ENCODE data around the gene C10orf90.

The C10orf90 gene

DNA sequence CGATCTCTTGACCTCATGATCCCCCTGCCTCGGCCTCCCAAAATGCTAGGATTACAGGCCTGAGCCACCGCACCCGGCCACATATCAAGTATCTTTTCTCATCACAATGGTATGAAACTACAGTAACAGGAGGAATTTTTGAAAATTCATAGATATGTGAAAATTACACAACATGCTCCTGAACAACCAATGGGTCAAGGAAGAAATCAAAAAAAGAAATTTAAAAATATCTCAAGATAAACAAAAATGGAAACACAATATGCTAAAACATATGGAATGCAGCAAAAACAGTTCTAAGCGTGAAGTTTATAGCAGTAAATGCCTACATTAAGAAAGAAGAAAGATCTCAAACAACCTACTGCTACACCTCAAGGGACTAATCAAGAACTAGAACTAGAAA, 222.4 kb downstream of the C10orf90 start:
- no peaks in the 10 kb centered on the region for H3K36me3 ChIP-seq (ENCODE audit: control insufficient read depth, low read length)
- H3K79me2 ChIP-seq (ENCODE audit: control insufficient read depth, low read length): no peaks in the 10 kb centered on the region
- no peaks in the 10 kb centered on the region for H3K9me3 ChIP-seq (ENCODE audit: control insufficient read depth, insufficient read depth, low read length)
- no peak overlapping the region for H3K4me3 ChIP-seq (ENCODE audit: low read length)
- no peak overlapping the region for H3K27ac ChIP-seq (ENCODE audit: low read depth, low read length)
- no peaks in the 10 kb centered on the region for H3K9me2 ChIP-seq (replicated peaks; ENCODE audit: control insufficient read depth, low read length)
- no peak overlapping the region for H3K4me2 ChIP-seq (ENCODE audit: low read length)
- TF ChIP-seq, protein P1, sequence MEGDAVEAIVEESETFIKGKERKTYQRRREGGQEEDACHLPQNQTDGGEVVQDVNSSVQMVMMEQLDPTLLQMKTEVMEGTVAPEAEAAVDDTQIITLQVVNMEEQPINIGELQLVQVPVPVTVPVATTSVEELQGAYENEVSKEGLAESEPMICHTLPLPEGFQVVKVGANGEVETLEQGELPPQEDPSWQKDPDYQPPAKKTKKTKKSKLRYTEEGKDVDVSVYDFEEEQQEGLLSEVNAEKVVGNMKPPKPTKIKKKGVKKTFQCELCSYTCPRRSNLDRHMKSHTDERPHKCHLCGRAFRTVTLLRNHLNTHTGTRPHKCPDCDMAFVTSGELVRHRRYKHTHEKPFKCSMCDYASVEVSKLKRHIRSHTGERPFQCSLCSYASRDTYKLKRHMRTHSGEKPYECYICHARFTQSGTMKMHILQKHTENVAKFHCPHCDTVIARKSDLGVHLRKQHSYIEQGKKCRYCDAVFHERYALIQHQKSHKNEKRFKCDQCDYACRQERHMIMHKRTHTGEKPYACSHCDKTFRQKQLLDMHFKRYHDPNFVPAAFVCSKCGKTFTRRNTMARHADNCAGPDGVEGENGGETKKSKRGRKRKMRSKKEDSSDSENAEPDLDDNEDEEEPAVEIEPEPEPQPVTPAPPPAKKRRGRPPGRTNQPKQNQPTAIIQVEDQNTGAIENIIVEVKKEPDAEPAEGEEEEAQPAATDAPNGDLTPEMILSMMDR (IDR thresholded peaks at IDR 0.05; ENCODE audit: low read depth, low read length, poor library complexity, severe bottlenecking): no peak
- TF ChIP-seq EZH2phosphoT487 (IDR thresholded peaks at IDR 0.05; ENCODE audit: borderline replicate concordance, low read length): no peak
- H3K27me3 ChIP-seq (ENCODE audit: control insufficient read depth, low read length): no peaks in the 10 kb centered on the region
- no peaks in the 10 kb centered on the region for H4K20me1 ChIP-seq (ENCODE audit: control insufficient read depth, insufficient read depth, low read depth, low read length)
- no peaks in the 10 kb centered on the region for H3F3A ChIP-seq (ENCODE audit: control insufficient read depth, insufficient read depth)
- H3K4me1 ChIP-seq (ENCODE audit: control insufficient read depth, low read length): no peaks in the 10 kb centered on the region

DNA sequence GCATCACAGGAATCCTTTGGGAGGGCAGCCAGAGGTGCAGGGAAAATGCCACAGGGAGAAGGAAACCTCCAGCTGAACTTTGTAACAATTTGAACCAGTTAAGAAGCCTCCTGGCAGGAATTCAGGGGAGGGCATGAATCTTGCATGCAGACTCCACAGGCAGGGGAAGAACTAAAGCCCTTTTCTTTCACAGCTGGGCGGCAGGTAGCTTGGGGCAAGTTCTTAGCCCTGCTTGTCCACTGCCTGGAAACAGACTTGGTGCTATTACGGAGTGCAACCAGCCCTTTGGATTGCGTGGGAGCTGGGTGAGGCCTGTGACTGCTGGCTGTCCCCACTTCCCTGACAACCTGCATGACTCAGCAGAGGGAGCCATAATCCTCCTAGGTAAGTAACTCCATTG, 230.6 kb downstream of the C10orf90 start:
- H4K20me1 ChIP-seq (ENCODE audit: control insufficient read depth, insufficient read depth, low read depth, low read length): no peaks in the 10 kb centered on the region
- H3K4me3 ChIP-seq (ENCODE audit: low read length): no peak overlapping the region
- H3K36me3 ChIP-seq (ENCODE audit: control insufficient read depth, low read length): no peaks in the 10 kb centered on the region
- TF ChIP-seq, protein P1 (IDR thresholded peaks at IDR 0.05; ENCODE audit: low read depth, low read length, poor library complexity, severe bottlenecking): no peak
- TF ChIP-seq EZH2phosphoT487 (IDR thresholded peaks at IDR 0.05; ENCODE audit: borderline replicate concordance, low read length): no peak
- H3K27ac ChIP-seq (ENCODE audit: low read depth, low read length): no peak overlapping the region
- H3K4me2 ChIP-seq (ENCODE audit: low read length): no peak overlapping the region
- no peaks in the 10 kb centered on the region for H3K27me3 ChIP-seq (ENCODE audit: control insufficient read depth, low read length)
- no peaks in the 10 kb centered on the region for H3K9me2 ChIP-seq (replicated peaks; ENCODE audit: control insufficient read depth, low read length)
- no peaks in the 10 kb centered on the region for H3F3A ChIP-seq (ENCODE audit: control insufficient read depth, insufficient read depth)
- H3K9me3 ChIP-seq (ENCODE audit: control insufficient read depth, insufficient read depth, low read length): no peaks in the 10 kb centered on the region
- H3K79me2 ChIP-seq (ENCODE audit: control insufficient read depth, low read length): no peaks in the 10 kb centered on the region
- H3K4me1 ChIP-seq (ENCODE audit: control insufficient read depth, low read length): no peaks in the 10 kb centered on the region

DNA sequence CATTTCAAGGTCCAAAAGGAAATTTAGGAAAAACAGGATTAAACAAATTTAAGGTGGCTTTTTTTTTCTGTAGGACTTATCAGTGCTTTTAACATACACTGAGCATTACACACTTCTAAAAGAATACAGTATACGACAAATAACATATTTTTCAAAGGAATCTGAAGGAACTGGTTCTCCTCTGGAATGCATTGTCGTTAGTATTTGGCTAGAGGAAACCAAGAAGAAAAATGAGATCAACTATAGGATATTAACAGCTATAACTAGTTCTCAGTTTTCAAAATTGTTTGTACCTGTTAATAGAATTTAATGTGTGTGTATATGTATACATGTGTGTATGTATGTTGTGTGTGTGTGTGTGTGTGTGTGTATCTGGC, 232.1 kb downstream of the C10orf90 start:
- no peaks in the 10 kb centered on the region for H3K4me1 ChIP-seq (ENCODE audit: control insufficient read depth, low read length)
- H3K36me3 ChIP-seq (ENCODE audit: control insufficient read depth, low read length): no peaks in the 10 kb centered on the region
- H3K4me3 ChIP-seq (ENCODE audit: low read length): no peak overlapping the region
- H3K4me2 ChIP-seq (ENCODE audit: low read length): no peak overlapping the region
- TF ChIP-seq EZH2phosphoT487 (IDR thresholded peaks at IDR 0.05; ENCODE audit: borderline replicate concordance, low read length): no peak
- TF ChIP-seq, protein P1 (IDR thresholded peaks at IDR 0.05; ENCODE audit: low read depth, low read length, poor library complexity, severe bottlenecking): no peak
- no peaks in the 10 kb centered on the region for H3K79me2 ChIP-seq (ENCODE audit: control insufficient read depth, low read length)
- H3K9me2 ChIP-seq (replicated peaks; ENCODE audit: control insufficient read depth, low read length): no peaks in the 10 kb centered on the region
- no peaks in the 10 kb centered on the region for H3K27me3 ChIP-seq (ENCODE audit: control insufficient read depth, low read length)
- H4K20me1 ChIP-seq (ENCODE audit: control insufficient read depth, insufficient read depth, low read depth, low read length): no peaks in the 10 kb centered on the region
- no peak overlapping the region for H3K27ac ChIP-seq (ENCODE audit: low read depth, low read length)
- H3F3A ChIP-seq (ENCODE audit: control insufficient read depth, insufficient read depth): no peaks in the 10 kb centered on the region
- no peaks in the 10 kb centered on the region for H3K9me3 ChIP-seq (ENCODE audit: control insufficient read depth, insufficient read depth, low read length)

Measured in DOHH2 (cell line).